NCI-H1048 (cell line): ENCODE data around the gene DPEP2NB.
"Not testable (repeated sequence)": the region's sequence is repeated elsewhere in the genome, so short reads cannot be mapped to it uniquely, and the experiment has no call there.

Experiments
- DNase-seq: peaks from one replicate; lab custom pipeline; 2025; lab: John Stamatoyannopoulos, UW

The DPEP2NB gene

GRCh38 chr16:68013440-68013839 lies 2.3 kb downstream of the DPEP2NB start:
- no peak for DNase-seq

- not testable (repeated sequence) for DNase-seq
These were observed 5.8 kb downstream of the DPEP2NB start for GRCh38 chr16:68009872-68010271.

GRCh38 chr16:68009157-68009735 lies 6.5 kb downstream of the DPEP2NB start:
- no peak for DNase-seq

GRCh38 chr16:68005786-68006286 lies 9.9 kb downstream of the DPEP2NB start:
- no peak for DNase-seq

- DNase-seq: no peak
These were observed 10.5 kb downstream of the DPEP2NB start for GRCh38 chr16:68005211-68005610.

- no peak for DNase-seq
These were observed 12.7 kb downstream of the DPEP2NB start for GRCh38 chr16:68003031-68003430.

GRCh38 chr16:68000450-68000849 lies 15.3 kb downstream of the DPEP2NB start:
- DNase-seq: no peak

- no peak for DNase-seq
These were observed 15.7 kb downstream of the DPEP2NB start for GRCh38 chr16:67999985-68000384.

- not testable (repeated sequence) for DNase-seq
These were observed 16.7 kb downstream of the DPEP2NB start, which contains the start of gene DPEP2 for GRCh38 chr16:67998779-67999688. TSS of gene DPEP2 (minus strand) at chr16:67999484. CDS start at chr16:67993212, 6,272 bp downstream.

- not testable (repeated sequence) for DNase-seq
These were observed 17.4 kb downstream of the DPEP2NB start for GRCh38 chr16:67998231-67998778.

- DNase-seq: no peak
These were observed 19.0 kb downstream of the DPEP2NB start for GRCh38 chr16:67996666-67997065.

GRCh38 chr16:67995423-67995822 lies 20.3 kb downstream of the DPEP2NB start:
- no peak for DNase-seq

- not testable (repeated sequence) for DNase-seq
These were observed 21.7 kb downstream of the DPEP2NB start for GRCh38 chr16:67994040-67994408.

GRCh38 chr16:67993207-67994039 lies 22.3 kb downstream of the DPEP2NB start:
- no peak for DNase-seq

GRCh38 chr16:67992661-67993206 lies 23.0 kb downstream of the DPEP2NB start:
- DNase-seq: no peak

- DNase-seq: no peak
These were observed 25.7 kb downstream of the DPEP2NB start for GRCh38 chr16:67990018-67990386.

- no peak for DNase-seq
These were observed 26.2 kb downstream of the DPEP2NB start for GRCh38 chr16:67989322-67990017.

- no peak for DNase-seq
These were observed 27.0 kb downstream of the DPEP2NB start for GRCh38 chr16:67988675-67989074.

- DNase-seq: no peak
These were observed 28.1 kb downstream of the DPEP2NB start for GRCh38 chr16:67987460-67988160.

GRCh38 chr16:67986949-67987348 lies 28.8 kb downstream of the DPEP2NB start:
- DNase-seq: no peak
